GM23338 (cell line): ENCODE measurements around the gene NAPB. TPM values are rescaled to one million over a fixed set of nuclear protein-coding genes. Genes with fewer than 3 reads are reported as not detected.
A peak's percentile ranks its signal among the peaks of the same experiment; 100 is the strongest.

Experiments used
- ATAC-seq: fragments of 200-7000 bp; cut with Tn5 transposase; 3 replicates; pipeline ENCODE4 v1.9.1; 2020
- DNase-seq: peaks from one replicate; pipeline ENCODE4 v3.0.0-alpha.2; 2015; ENCODE audit warnings: low spot score
- H2AFZ ChIP-seq: fragments of 200-600 bp; sonication (generic); 2 replicates; pipeline ENCODE4 v1.8.0; 2016; ENCODE audit warnings: antibody characterized with exemption, mild to moderate bottlenecking, moderate library complexity
- H3F3A ChIP-seq: fragments of 200-600 bp; sonication (generic); replicated peaks from 2 replicates; pipeline ENCODE4 v1.8.0; 2017; ENCODE audit warnings: antibody characterized with exemption, mixed run types, low read depth
- H3K27ac ChIP-seq: fragments of 200-600 bp; sonication (generic); 2 replicates; pipeline ENCODE4 v1.6.1; 2016; ENCODE audit warnings: low read depth
- H3K27me3 ChIP-seq: fragments of 200-600 bp; sonication (generic); 2 replicates; pipeline ENCODE4 v1.8.0; 2016; ENCODE audit warnings: mild to moderate bottlenecking, mixed run types, moderate library complexity; ENCODE audit not compliant: insufficient read depth
- H3K36me3 ChIP-seq: fragments of 200-600 bp; sonication (generic); 2 replicates; pipeline ENCODE4 v1.8.0; 2016; ENCODE audit warnings: mild to moderate bottlenecking; ENCODE audit not compliant: insufficient read depth
- H3K4me1 ChIP-seq: fragments of 200-600 bp; sonication (generic); 2 replicates; pipeline ENCODE4 v1.8.0; 2016; ENCODE audit warnings: mild to moderate bottlenecking, moderate library complexity; ENCODE audit not compliant: insufficient read depth
- H3K4me2 ChIP-seq: fragments of 200-600 bp; sonication (generic); 2 replicates; pipeline ENCODE4 v1.7.1; 2017; ENCODE audit warnings: mixed run types
- H3K4me3 ChIP-seq: fragments of 200-600 bp; sonication (generic); 2 replicates; pipeline ENCODE4 v1.6.1; 2016; ENCODE audit warnings: mixed run types
- H3K79me2 ChIP-seq: fragments of 200-600 bp; sonication (generic); replicated peaks from 2 replicates; pipeline ENCODE4 v1.8.0; 2017; ENCODE audit warnings: mild to moderate bottlenecking; ENCODE audit not compliant: insufficient read depth
- H3K9me2 ChIP-seq: fragments of 200-600 bp; sonication (generic); 2 replicates; pipeline ENCODE4 v1.8.0; 2017; ENCODE audit not compliant: insufficient read depth
- H4K20me1 ChIP-seq: fragments of 200-600 bp; sonication (generic); replicated peaks from 2 replicates; pipeline ENCODE4 v1.8.0; 2017; ENCODE audit warnings: mild to moderate bottlenecking; ENCODE audit not compliant: insufficient read depth
- H3K27ac Mint-ChIP-seq: 2 replicates; pipeline ENCODE4 v1.8.0; 2020; ENCODE audit warnings: inconsistent platforms, mild to moderate bottlenecking, moderate library complexity, mixed read lengths
- H3K27me3 Mint-ChIP-seq: 3 replicates; pipeline ENCODE4 v1.8.0; 2022; ENCODE audit warnings: low read depth, mild to moderate bottlenecking, moderate library complexity, mixed read lengths, inconsistent platforms; ENCODE audit not compliant: insufficient read depth, poor library complexity
- H3K36me3 Mint-ChIP-seq: 3 replicates; pipeline ENCODE4 v1.8.0; 2021; ENCODE audit warnings: low read depth, mild to moderate bottlenecking, inconsistent platforms, moderate library complexity, mixed read lengths
- H3K4me1 Mint-ChIP-seq: 3 replicates; pipeline ENCODE4 v1.8.0; 2020; ENCODE audit warnings: mild to moderate bottlenecking, inconsistent platforms, mixed read lengths
- H3K4me3 Mint-ChIP-seq: 3 replicates; pipeline ENCODE4 v1.8.0; 2021; ENCODE audit warnings: moderate library complexity, mild to moderate bottlenecking, inconsistent platforms, mixed read lengths
- H3K9me3 Mint-ChIP-seq: 3 replicates; pipeline ENCODE4 v1.8.0; 2020; ENCODE audit warnings: moderate library complexity, mild to moderate bottlenecking, inconsistent platforms, mixed read lengths
- CREB1 ChIP-seq: fragments of 250-450 bp; sonication (Bioruptor Pico); IDR thresholded peaks from 2 replicates; pipeline ENCODE4 v1.5.0; 2020; ENCODE audit warnings: low read depth, mild to moderate bottlenecking, moderate library complexity
- EZH2 ChIP-seq: fragments of 200-600 bp; sonication (generic); IDR thresholded peaks from one replicate; pipeline ENCODE4 v1.8.0; 2017; ENCODE audit warnings: antibody characterized with exemption, mild to moderate bottlenecking, low read depth; ENCODE audit not compliant: unreplicated experiment
- EZH2phosphoT487 ChIP-seq: fragments of 200-600 bp; sonication (generic); IDR thresholded peaks from one replicate; pipeline ENCODE4 v1.8.1; 2018; ENCODE audit warnings: antibody characterized with exemption; ENCODE audit not compliant: unreplicated experiment
- JUNB ChIP-seq: IDR thresholded peaks from one replicate; pipeline ENCODE4 v1.6.1; 2016; ENCODE audit warnings: antibody characterized with exemption; ENCODE audit not compliant: unreplicated experiment
- NANOG ChIP-seq: IDR thresholded peaks from 2 replicates; pipeline ENCODE4 v1.6.1; 2016; ENCODE audit warnings: antibody characterized with exemption, borderline replicate concordance
- POLR2AphosphoS5 ChIP-seq: IDR thresholded peaks from 2 replicates; pipeline ENCODE4 v1.6.1; 2016; ENCODE audit warnings: antibody characterized with exemption, low read depth
- STAT1 ChIP-seq: IDR thresholded peaks from one replicate; pipeline ENCODE4 v1.6.1; 2016; ENCODE audit warnings: antibody characterized with exemption; ENCODE audit not compliant: unreplicated experiment
- ZNF114 ChIP-seq: fragments of 250-450 bp; sonication (Bioruptor Pico); IDR thresholded peaks from 2 replicates; pipeline ENCODE4 v1.5.0; 2020; ENCODE audit warnings: mild to moderate bottlenecking, moderate library complexity
- ZNF331 ChIP-seq: fragments of 250-450 bp; sonication (Bioruptor Pico); IDR thresholded peaks from 2 replicates; pipeline ENCODE4 v1.5.0; 2020; ENCODE audit warnings: low read depth, mild to moderate bottlenecking, moderate library complexity
- polyA plus RNA-seq: library from polyadenylated mRNA; unstranded; fragments of >200 nt; fragmentation: Nextera tagmentation; extraction: Ambion mirVana; gene quantifications from 2 replicates; pipeline ENCODE4 v1.2.1, GENCODE V29; 2016
- total RNA-seq: library from RNA; depleted of rRNA; stranded (reverse); fragments of >200 nt; shearing (Covaris generic); gene quantifications from 2 replicates; pipeline ENCODE4 v1.2.3, GENCODE V29; 2014
- TF ChIP-seq, protein P1 (sequence below), 2 experiments: fragments of 200-600 bp in 1 of 2; sonication (generic) in 1 of 2; conservative IDR thresholded peaks; 2 replicates each; pipeline versions ENCODE4 v1.5.1 to v1.6.1; 2016 to 2017; ENCODE audit warnings: antibody characterized with exemption in 2 of 2, low read depth in 2 of 2, mild to moderate bottlenecking in 2 of 2, moderate library complexity in 1 of 2
- TF ChIP-seq, protein P2 (sequence below): IDR thresholded peaks from 2 replicates; pipeline ENCODE4 v1.6.1; 2016; ENCODE audit warnings: antibody characterized with exemption
- TF ChIP-seq, protein P3 (sequence below): IDR thresholded peaks from one replicate; pipeline ENCODE4 v1.6.1; 2018; ENCODE audit warnings: antibody characterized with exemption; ENCODE audit not compliant: unreplicated experiment
- TF ChIP-seq, protein P4 (sequence below): fragments of 250-450 bp; sonication (Bioruptor Pico); IDR thresholded peaks from 2 replicates; pipeline ENCODE4 v1.5.0; 2020; ENCODE audit warnings: mild to moderate bottlenecking, moderate library complexity

The NAPB gene
- total and polyA plus RNA-seq, 2 experiments from 2014 or later: 7.3 to 18.1 TPM

DNA sequence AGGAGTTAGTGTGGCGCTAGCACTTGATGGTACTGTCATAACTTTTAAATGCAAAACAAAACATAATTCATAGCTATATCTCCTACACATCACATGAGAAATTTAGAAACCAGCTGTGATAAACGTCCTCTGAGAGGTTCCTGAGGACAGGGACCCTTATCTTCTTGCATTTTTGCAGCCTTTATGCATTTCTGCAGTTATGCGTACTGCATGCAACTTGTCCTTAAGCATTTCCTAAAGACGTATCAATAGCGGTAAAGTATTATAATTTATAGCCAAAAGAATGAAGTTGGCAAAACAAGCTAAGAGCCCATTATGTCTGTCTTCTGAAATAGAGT, 1.7 kb downstream of the NAPB start:
- peaks cover 64% of the 10 kb centered on the region for H3K79me2 ChIP-seq
- peaks cover 4% of the 10 kb centered on the region for H3K27me3 Mint-ChIP-seq
- H3K4me1 ChIP-seq: peaks cover 9% of the 10 kb centered on the region
- H4K20me1 ChIP-seq: peaks cover 34% of the 10 kb centered on the region
- peaks cover 21% of the 10 kb centered on the region for H3K4me1 Mint-ChIP-seq
- H3K27me3 ChIP-seq: no peaks in the 10 kb centered on the region
- no peak overlapping the region for H3K27ac Mint-ChIP-seq
- H3K36me3 Mint-ChIP-seq: peaks cover under 1% of the 10 kb centered on the region
- no peaks in the 10 kb centered on the region for H3F3A ChIP-seq
- H3K27ac ChIP-seq: no peak overlapping the region
- peak overlapping the region; percentile 85 for H3K4me3 ChIP-seq
- no peaks in the 10 kb centered on the region for H3K36me3 ChIP-seq
- H3K9me2 ChIP-seq: peaks cover 7% of the 10 kb centered on the region
- DNase-seq (no peak), ATAC-seq (no peak)
- TF ChIP-seq, protein P1, sequence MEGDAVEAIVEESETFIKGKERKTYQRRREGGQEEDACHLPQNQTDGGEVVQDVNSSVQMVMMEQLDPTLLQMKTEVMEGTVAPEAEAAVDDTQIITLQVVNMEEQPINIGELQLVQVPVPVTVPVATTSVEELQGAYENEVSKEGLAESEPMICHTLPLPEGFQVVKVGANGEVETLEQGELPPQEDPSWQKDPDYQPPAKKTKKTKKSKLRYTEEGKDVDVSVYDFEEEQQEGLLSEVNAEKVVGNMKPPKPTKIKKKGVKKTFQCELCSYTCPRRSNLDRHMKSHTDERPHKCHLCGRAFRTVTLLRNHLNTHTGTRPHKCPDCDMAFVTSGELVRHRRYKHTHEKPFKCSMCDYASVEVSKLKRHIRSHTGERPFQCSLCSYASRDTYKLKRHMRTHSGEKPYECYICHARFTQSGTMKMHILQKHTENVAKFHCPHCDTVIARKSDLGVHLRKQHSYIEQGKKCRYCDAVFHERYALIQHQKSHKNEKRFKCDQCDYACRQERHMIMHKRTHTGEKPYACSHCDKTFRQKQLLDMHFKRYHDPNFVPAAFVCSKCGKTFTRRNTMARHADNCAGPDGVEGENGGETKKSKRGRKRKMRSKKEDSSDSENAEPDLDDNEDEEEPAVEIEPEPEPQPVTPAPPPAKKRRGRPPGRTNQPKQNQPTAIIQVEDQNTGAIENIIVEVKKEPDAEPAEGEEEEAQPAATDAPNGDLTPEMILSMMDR (conservative IDR thresholded peaks at IDR 0.05; ENCODE audit: low read depth in 2 of 2): no peak
- TF ChIP-seq, protein P2, sequence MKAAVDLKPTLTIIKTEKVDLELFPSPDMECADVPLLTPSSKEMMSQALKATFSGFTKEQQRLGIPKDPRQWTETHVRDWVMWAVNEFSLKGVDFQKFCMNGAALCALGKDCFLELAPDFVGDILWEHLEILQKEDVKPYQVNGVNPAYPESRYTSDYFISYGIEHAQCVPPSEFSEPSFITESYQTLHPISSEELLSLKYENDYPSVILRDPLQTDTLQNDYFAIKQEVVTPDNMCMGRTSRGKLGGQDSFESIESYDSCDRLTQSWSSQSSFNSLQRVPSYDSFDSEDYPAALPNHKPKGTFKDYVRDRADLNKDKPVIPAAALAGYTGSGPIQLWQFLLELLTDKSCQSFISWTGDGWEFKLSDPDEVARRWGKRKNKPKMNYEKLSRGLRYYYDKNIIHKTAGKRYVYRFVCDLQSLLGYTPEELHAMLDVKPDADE: no peak
- TF ChIP-seq EZH2: no peak
- no peak for TF ChIP-seq EZH2phosphoT487
- TF ChIP-seq POLR2AphosphoS5: no peak
- no peak for TF ChIP-seq CREB1 (CRISPR knock-in tag)
- no peak for TF ChIP-seq JUNB
- no peak for TF ChIP-seq ZNF331 (CRISPR knock-in tag)
- TF ChIP-seq ZNF114 (CRISPR knock-in tag): no peak
- no peak for TF ChIP-seq STAT1
- TF ChIP-seq NANOG: no peak
- TF ChIP-seq, protein P3, sequence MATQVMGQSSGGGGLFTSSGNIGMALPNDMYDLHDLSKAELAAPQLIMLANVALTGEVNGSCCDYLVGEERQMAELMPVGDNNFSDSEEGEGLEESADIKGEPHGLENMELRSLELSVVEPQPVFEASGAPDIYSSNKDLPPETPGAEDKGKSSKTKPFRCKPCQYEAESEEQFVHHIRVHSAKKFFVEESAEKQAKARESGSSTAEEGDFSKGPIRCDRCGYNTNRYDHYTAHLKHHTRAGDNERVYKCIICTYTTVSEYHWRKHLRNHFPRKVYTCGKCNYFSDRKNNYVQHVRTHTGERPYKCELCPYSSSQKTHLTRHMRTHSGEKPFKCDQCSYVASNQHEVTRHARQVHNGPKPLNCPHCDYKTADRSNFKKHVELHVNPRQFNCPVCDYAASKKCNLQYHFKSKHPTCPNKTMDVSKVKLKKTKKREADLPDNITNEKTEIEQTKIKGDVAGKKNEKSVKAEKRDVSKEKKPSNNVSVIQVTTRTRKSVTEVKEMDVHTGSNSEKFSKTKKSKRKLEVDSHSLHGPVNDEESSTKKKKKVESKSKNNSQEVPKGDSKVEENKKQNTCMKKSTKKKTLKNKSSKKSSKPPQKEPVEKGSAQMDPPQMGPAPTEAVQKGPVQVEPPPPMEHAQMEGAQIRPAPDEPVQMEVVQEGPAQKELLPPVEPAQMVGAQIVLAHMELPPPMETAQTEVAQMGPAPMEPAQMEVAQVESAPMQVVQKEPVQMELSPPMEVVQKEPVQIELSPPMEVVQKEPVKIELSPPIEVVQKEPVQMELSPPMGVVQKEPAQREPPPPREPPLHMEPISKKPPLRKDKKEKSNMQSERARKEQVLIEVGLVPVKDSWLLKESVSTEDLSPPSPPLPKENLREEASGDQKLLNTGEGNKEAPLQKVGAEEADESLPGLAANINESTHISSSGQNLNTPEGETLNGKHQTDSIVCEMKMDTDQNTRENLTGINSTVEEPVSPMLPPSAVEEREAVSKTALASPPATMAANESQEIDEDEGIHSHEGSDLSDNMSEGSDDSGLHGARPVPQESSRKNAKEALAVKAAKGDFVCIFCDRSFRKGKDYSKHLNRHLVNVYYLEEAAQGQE: no peak
- TF ChIP-seq, protein P4, sequence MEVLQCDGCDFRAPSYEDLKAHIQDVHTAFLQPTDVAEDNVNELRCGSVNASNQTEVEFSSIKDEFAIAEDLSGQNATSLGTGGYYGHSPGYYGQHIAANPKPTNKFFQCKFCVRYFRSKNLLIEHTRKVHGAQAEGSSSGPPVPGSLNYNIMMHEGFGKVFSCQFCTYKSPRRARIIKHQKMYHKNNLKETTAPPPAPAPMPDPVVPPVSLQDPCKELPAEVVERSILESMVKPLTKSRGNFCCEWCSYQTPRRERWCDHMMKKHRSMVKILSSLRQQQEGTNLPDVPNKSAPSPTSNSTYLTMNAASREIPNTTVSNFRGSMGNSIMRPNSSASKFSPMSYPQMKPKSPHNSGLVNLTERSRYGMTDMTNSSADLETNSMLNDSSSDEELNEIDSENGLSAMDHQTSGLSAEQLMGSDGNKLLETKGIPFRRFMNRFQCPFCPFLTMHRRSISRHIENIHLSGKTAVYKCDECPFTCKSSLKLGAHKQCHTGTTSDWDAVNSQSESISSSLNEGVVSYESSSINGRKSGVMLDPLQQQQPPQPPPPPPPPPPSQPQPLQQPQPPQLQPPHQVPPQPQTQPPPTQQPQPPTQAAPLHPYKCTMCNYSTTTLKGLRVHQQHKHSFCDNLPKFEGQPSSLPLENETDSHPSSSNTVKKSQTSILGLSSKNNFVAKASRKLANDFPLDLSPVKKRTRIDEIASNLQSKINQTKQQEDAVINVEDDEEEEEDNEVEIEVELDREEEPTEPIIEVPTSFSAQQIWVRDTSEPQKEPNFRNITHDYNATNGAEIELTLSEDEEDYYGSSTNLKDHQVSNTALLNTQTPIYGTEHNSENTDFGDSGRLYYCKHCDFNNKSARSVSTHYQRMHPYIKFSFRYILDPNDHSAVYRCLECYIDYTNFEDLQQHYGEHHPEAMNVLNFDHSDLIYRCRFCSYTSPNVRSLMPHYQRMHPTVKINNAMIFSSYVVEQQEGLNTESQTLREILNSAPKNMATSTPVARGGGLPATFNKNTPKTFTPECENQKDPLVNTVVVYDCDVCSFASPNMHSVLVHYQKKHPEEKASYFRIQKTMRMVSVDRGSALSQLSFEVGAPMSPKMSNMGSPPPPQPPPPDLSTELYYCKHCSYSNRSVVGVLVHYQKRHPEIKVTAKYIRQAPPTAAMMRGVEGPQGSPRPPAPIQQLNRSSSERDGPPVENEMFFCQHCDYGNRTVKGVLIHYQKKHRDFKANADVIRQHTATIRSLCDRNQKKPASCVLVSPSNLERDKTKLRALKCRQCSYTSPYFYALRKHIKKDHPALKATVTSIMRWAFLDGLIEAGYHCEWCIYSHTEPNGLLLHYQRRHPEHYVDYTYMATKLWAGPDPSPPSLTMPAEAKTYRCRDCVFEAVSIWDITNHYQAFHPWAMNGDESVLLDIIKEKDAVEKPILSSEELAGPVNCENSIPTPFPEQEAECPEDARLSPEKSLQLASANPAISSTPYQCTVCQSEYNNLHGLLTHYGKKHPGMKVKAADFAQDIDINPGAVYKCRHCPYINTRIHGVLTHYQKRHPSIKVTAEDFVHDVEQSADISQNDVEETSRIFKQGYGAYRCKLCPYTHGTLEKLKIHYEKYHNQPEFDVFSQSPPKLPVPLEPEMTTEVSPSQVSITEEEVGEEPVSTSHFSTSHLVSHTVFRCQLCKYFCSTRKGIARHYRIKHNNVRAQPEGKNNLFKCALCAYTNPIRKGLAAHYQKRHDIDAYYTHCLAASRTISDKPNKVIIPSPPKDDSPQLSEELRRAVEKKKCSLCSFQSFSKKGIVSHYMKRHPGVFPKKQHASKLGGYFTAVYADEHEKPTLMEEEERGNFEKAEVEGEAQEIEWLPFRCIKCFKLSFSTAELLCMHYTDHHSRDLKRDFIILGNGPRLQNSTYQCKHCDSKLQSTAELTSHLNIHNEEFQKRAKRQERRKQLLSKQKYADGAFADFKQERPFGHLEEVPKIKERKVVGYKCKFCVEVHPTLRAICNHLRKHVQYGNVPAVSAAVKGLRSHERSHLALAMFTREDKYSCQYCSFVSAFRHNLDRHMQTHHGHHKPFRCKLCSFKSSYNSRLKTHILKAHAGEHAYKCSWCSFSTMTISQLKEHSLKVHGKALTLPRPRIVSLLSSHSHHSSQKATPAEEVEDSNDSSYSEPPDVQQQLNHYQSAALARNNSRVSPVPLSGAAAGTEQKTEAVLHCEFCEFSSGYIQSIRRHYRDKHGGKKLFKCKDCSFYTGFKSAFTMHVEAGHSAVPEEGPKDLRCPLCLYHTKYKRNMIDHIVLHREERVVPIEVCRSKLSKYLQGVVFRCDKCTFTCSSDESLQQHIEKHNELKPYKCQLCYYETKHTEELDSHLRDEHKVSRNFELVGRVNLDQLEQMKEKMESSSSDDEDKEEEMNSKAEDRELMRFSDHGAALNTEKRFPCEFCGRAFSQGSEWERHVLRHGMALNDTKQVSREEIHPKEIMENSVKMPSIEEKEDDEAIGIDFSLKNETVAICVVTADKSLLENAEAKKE (CRISPR knock-in tag): no peak
- H3K9me3 Mint-ChIP-seq: 0 out of 3 replicates have a peak, but pooled peaks cover 3% of the 10 kb centered on the region
- H3K4me3 Mint-ChIP-seq: peak overlapping the region; percentile 85
- peak overlapping the region; percentile 83 for H3K4me2 ChIP-seq
- no peak overlapping the region for H2AFZ ChIP-seq
